HG03378 (cell line): Measurements from ENCODE around the gene INTU.

Experiments used
- ATAC-seq: cut with Tn5 transposase; IDR thresholded peaks from one replicate; pipeline ENCODE4 v1.9.1; 2021; ENCODE audit warnings: mild to moderate bottlenecking, moderate library complexity; ENCODE audit not compliant: unreplicated experiment

The INTU gene

GRCh38 chr4:127737295-127737694 lies 104.5 kb downstream of the INTU start:
- no peak for ATAC-seq

- no peak for ATAC-seq
These were observed 108.5 kb downstream of the INTU start for GRCh38 chr4:127741247-127741646.

GRCh38 chr4:127747883-127748282 lies 115.1 kb downstream of the INTU start:
- ATAC-seq, result no peak

GRCh38 chr4:127748957-127749356 lies 116.2 kb downstream of the INTU start:
- ATAC-seq, result no peak

- no peak for ATAC-seq
These were observed 124.1 kb downstream of the INTU start for GRCh38 chr4:127756906-127757305.

GRCh38 chr4:127759228-127759820 lies 126.6 kb downstream of the INTU start:
- peak; percentile 91 for ATAC-seq

GRCh38 chr4:127759893-127760292 lies 127.1 kb downstream of the INTU start:
- no peak for ATAC-seq

- ATAC-seq, result no peak
These were observed 138.9 kb downstream of the INTU start for GRCh38 chr4:127771535-127772275.

GRCh38 chr4:127772769-127773671 lies 140.3 kb downstream of the INTU start:
- no peak for ATAC-seq

- ATAC-seq, result peak; percentile 47
These were observed 143.1 kb downstream of the INTU start for GRCh38 chr4:127775843-127776242.
